H9 (cell line): ENCODE measurements around the gene TFEB. TPM values are rescaled to one million over a fixed set of nuclear protein-coding genes. Genes with fewer than 3 reads are reported as not detected.

Source experiments
- DNase-seq: peaks from one replicate; pipeline ENCODE4 v3.0.0-alpha.2; 2017
- H2AFZ ChIP-seq: one replicate; pipeline ENCODE4 v1.6.1; 2013; ENCODE audit warnings: mild to moderate bottlenecking, low read length, control low read depth, moderate library complexity
- H2AK5ac ChIP-seq: 2 replicates; pipeline ENCODE4 v1.6.1; 2013; ENCODE audit warnings: low read length, control low read depth, mixed read lengths; ENCODE audit not compliant: insufficient read length
- H2BK120ac ChIP-seq: one replicate; pipeline ENCODE4 v1.6.1; 2013; ENCODE audit warnings: low read depth, mild to moderate bottlenecking, low read length, control low read depth, inconsistent platforms; ENCODE audit not compliant: poor library complexity, severe bottlenecking
- H2BK12ac ChIP-seq: 2 replicates; pipeline ENCODE4 v1.6.1; 2013; ENCODE audit warnings: low read length, control low read depth, mixed read lengths, low read depth; ENCODE audit not compliant: insufficient read length
- H2BK15ac ChIP-seq: 2 replicates; pipeline ENCODE4 v1.6.1; 2013; ENCODE audit warnings: low read depth, low read length, control low read depth
- H2BK20ac ChIP-seq: one replicate; pipeline ENCODE4 v1.6.1; 2013; ENCODE audit warnings: low read depth, mild to moderate bottlenecking, low read length, control low read depth, inconsistent platforms; ENCODE audit not compliant: poor library complexity, severe bottlenecking
- H2BK5ac ChIP-seq: 2 replicates; pipeline ENCODE4 v1.6.1; 2013; ENCODE audit warnings: low read length, control low read depth, mixed read lengths; ENCODE audit not compliant: insufficient read length
- H3K14ac ChIP-seq: 2 replicates; pipeline ENCODE4 v1.6.1; 2013; ENCODE audit warnings: low read length, control low read depth; ENCODE audit not compliant: insufficient read depth
- H3K18ac ChIP-seq: 2 replicates; pipeline ENCODE4 v1.6.1; 2013; ENCODE audit warnings: low read depth, mild to moderate bottlenecking, mixed read lengths, low read length, control low read depth; ENCODE audit not compliant: insufficient read length
- H3K23ac ChIP-seq: 2 replicates; pipeline ENCODE4 v1.6.1; 2013; ENCODE audit warnings: low read length, control low read depth, mixed read lengths, low read depth; ENCODE audit not compliant: insufficient read length
- H3K23me2 ChIP-seq: 2 replicates; pipeline ENCODE4 v1.6.1; 2013; ENCODE audit warnings: low read depth, mild to moderate bottlenecking, mixed read lengths, low read length, control low read depth; ENCODE audit not compliant: insufficient read length, poor library complexity, severe bottlenecking
- H3K27ac ChIP-seq: 2 replicates; pipeline ENCODE4 v1.5.1; 2013; ENCODE audit warnings: low read length, control low read depth, mixed read lengths, low read depth; ENCODE audit not compliant: insufficient read length
- H3K27me3 ChIP-seq: 2 replicates; pipeline ENCODE4 v1.6.1; 2013; ENCODE audit warnings: low read length, control low read depth, inconsistent platforms; ENCODE audit not compliant: insufficient read depth
- H3K4ac ChIP-seq: 2 replicates; pipeline ENCODE4 v1.6.1; 2013; ENCODE audit warnings: low read depth, mild to moderate bottlenecking, control low read depth, inconsistent platforms, low read length, moderate library complexity
- H3K4me1 ChIP-seq: 2 replicates; pipeline ENCODE4 v1.6.1; 2013; ENCODE audit warnings: low read length, control low read depth, inconsistent platforms; ENCODE audit not compliant: insufficient read depth
- H3K4me2 ChIP-seq: 2 replicates; pipeline ENCODE4 v1.6.1; 2013; ENCODE audit warnings: low read length, control low read depth, mixed read lengths; ENCODE audit not compliant: insufficient read length, insufficient read depth
- H3K56ac ChIP-seq: 2 replicates; pipeline ENCODE4 v1.6.1; 2013; ENCODE audit warnings: low read depth, mild to moderate bottlenecking, mixed read lengths, low read length, control low read depth; ENCODE audit not compliant: insufficient read length
- H3K79me1 ChIP-seq: 2 replicates; pipeline ENCODE4 v1.6.1; 2013; ENCODE audit warnings: low read depth, mild to moderate bottlenecking, moderate library complexity, low read length, control low read depth, inconsistent platforms; ENCODE audit not compliant: insufficient read depth, poor library complexity, severe bottlenecking
- H3K79me2 ChIP-seq: 2 replicates; pipeline ENCODE4 v1.6.1; 2013; ENCODE audit warnings: low read length, control low read depth, inconsistent platforms; ENCODE audit not compliant: insufficient read depth
- H3K9ac ChIP-seq: 2 replicates; pipeline ENCODE4 v1.6.1; 2013; ENCODE audit warnings: low read length, control low read depth, mixed read lengths; ENCODE audit not compliant: insufficient read length; ENCODE audit errors: extremely low read depth
- H3K9me3 ChIP-seq: one replicate; pipeline ENCODE4 v1.6.1; 2013; ENCODE audit warnings: low read depth, low read length, inconsistent platforms; ENCODE audit not compliant: control insufficient read depth
- H3T11ph ChIP-seq: one replicate; pipeline ENCODE4 v1.6.1; 2013; ENCODE audit warnings: mild to moderate bottlenecking, low read length, control low read depth, inconsistent platforms
- H4K20me1 ChIP-seq: one replicate; pipeline ENCODE4 v1.6.1; 2013; ENCODE audit not compliant: control insufficient read depth, insufficient read length, insufficient read depth
- H4K5ac ChIP-seq: 2 replicates; pipeline ENCODE4 v1.6.1; 2013; ENCODE audit warnings: low read depth, mild to moderate bottlenecking, mixed read lengths, low read length, control low read depth; ENCODE audit not compliant: insufficient read length
- H4K8ac ChIP-seq: replicated peaks from 2 replicates; pipeline ENCODE4 v1.6.1; 2013; ENCODE audit warnings: low read length, control low read depth, mixed read lengths, low read depth; ENCODE audit not compliant: insufficient read length
- H4K91ac ChIP-seq: 2 replicates; pipeline ENCODE4 v1.6.1; 2013; ENCODE audit warnings: low read depth, mild to moderate bottlenecking, moderate library complexity, mixed read lengths, low read length, control low read depth; ENCODE audit not compliant: insufficient read length
- H3K27ac Mint-ChIP-seq, 3 experiments: 2 replicates in 2 of 3; 3 replicates in 1 of 3; pipeline ENCODE4 v1.8.0; 2020 to 2021; ENCODE audit warnings: mixed read lengths in 3 of 3, mild to moderate bottlenecking in 1 of 3, moderate library complexity in 1 of 3
- H3K27me3 Mint-ChIP-seq: 2 replicates; pipeline ENCODE4 v1.8.0; 2021; ENCODE audit warnings: low read depth, mild to moderate bottlenecking, moderate library complexity, mixed read lengths
- H3K36me3 Mint-ChIP-seq, 3 experiments: 2 replicates in 2 of 3; 3 replicates in 1 of 3; pipeline ENCODE4 v1.8.0; 2020 to 2021; ENCODE audit warnings: low read depth in 3 of 3, mixed read lengths in 3 of 3; ENCODE audit not compliant: insufficient read depth in 1 of 3
- H3K4me1 Mint-ChIP-seq, 2 experiments: 2 replicates each; pipeline ENCODE4 v1.8.0; 2020; ENCODE audit warnings: mixed read lengths in 2 of 2
- H3K4me3 Mint-ChIP-seq, 2 experiments: 2 replicates in 1 of 2; 3 replicates in 1 of 2; pipeline ENCODE4 v1.8.0; 2020 to 2021; ENCODE audit warnings: mild to moderate bottlenecking in 2 of 2, mixed read lengths in 2 of 2, moderate library complexity in 1 of 2
- H3K9me3 Mint-ChIP-seq, 2 experiments: 2 replicates in 1 of 2; 3 replicates in 1 of 2; pipeline ENCODE4 v1.8.0; 2020; ENCODE audit warnings: mild to moderate bottlenecking in 2 of 2, mixed read lengths in 2 of 2, moderate library complexity in 1 of 2
- CTCF ChIP-seq: fragments of 200-600 bp; sonication (generic); conservative IDR thresholded peaks from 3 replicates; pipeline ENCODE4 v1.8.0; 2021; ENCODE audit warnings: antibody characterized with exemption, mild to moderate bottlenecking
- whole genome bisulfite sequencing: extraction: QIAGEN DNeasy Blood & Tissue Kit; methylation state at CpG from one replicate; pipeline ENCODE4 v1.1.7; 2013; ENCODE audit warnings: missing lambda C conversion rate, low lambda C conversion rate, mixed read lengths; ENCODE audit not compliant: insufficient read length; ENCODE audit errors: extremely low coverage; 5-methylcytosine and 5-hydroxymethylcytosine counted together
- total RNA-seq: library from RNA; stranded (reverse); gene quantifications from 2 replicates; pipeline ENCODE4 v1.2.1, GENCODE V29; 2021

TFEB gene
- total RNA-seq, 1 experiment from 2014 or later = 1.2 TPM

GRCh38 chr6:41699063-41699462 is 36.3 kb downstream of the TFEB start:
- H3K4me2 ChIP-seq = no peak overlapping the region
- peaks cover 4% of the 10 kb centered on the region for H4K20me1 ChIP-seq
- H2AK5ac ChIP-seq = no peak overlapping the region
- no peaks in the 10 kb centered on the region for H3K79me1 ChIP-seq
- no peak overlapping the region for H2BK12ac ChIP-seq
- Mint-ChIP-seq H3K36me3 (no peaks in the 10 kb centered on the region; a peak in 1 of 7 replicates), H3K4me3 (no peak overlapping the region), H3K4me1 (peaks cover 20 to 22% of the 10 kb centered on the region in 2 experiments), H3K27ac (no peak overlapping the region; a peak in 2 of 7 replicates), H3K9me3 (no peaks in the 10 kb centered on the region), H3K27me3 (peaks cover 3% of the 10 kb centered on the region)
- H3K79me2 ChIP-seq = no peaks in the 10 kb centered on the region
- H2BK20ac ChIP-seq = no peak overlapping the region
- no peak overlapping the region for H4K8ac ChIP-seq
- H3K18ac ChIP-seq = no peak overlapping the region
- H4K5ac ChIP-seq = no peak overlapping the region
- no peak overlapping the region for H2BK120ac ChIP-seq
- no peak for DNase-seq
- no peak overlapping the region for H3K23ac ChIP-seq
- no peak overlapping the region for H3K14ac ChIP-seq
- H3K9ac ChIP-seq = no peak overlapping the region
- H3K23me2 ChIP-seq = no peaks in the 10 kb centered on the region
- H3K56ac ChIP-seq = no peak overlapping the region
- no peak overlapping the region for H3T11ph ChIP-seq
- no peak overlapping the region for H2AFZ ChIP-seq
- no peak overlapping the region for H3K27ac ChIP-seq
- H3K4ac ChIP-seq = no peak overlapping the region
- no peak for TF ChIP-seq CTCF
- no CpG with 5 or more reads among the region's 2 CpGs for WGBS
- no peaks in the 10 kb centered on the region for H3K27me3 ChIP-seq
- no peaks in the 10 kb centered on the region for H3K9me3 ChIP-seq
- no peak overlapping the region for H4K91ac ChIP-seq
- H3K4me1 ChIP-seq = no peaks in the 10 kb centered on the region
- no peak overlapping the region for H2BK15ac ChIP-seq
- H2BK5ac ChIP-seq = no peak overlapping the region
